ENCODE measurements around the gene SCFD2.

Gene SCFD2

DNA sequence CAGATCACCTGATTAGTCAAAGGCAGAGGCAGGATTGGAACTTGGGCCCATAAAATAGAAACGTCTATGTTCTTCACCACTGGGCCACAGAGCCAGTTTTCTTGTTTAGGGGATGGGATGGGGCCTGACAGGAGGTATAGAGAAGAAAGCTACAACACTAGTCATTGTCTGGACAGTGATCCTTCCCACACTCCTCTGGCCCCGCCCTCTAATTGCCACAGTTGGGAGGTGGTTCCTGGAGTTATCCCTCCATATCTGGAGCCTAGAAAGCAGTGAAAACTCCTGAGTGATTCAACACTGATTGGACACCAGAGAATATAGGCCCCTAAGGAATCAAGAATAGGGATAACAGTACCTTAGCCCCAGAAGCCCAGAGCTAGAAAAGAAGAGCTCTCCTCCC, 480.9 kb downstream of the SCFD2 start:
- Histone ChIP-seq H3K4me3 (replicated peaks; ENCODE audit: insufficient read depth, low read length) (no peak overlapping the region), H3K27me3 (ENCODE audit: insufficient read depth, poor library complexity, severe bottlenecking) (no peaks in the 10 kb centered on the region), H3K27ac (replicated peaks) (no peak overlapping the region)
- DNase-seq (ENCODE audit: low read depth in 1 of 2, low spot score in 1 of 2), result no peak
- no peak for TF ChIP-seq SPI1 (IDR thresholded peaks at IDR 0.05; ENCODE audit: borderline replicate concordance, low read depth)
- TF ChIP-seq, protein P1, sequence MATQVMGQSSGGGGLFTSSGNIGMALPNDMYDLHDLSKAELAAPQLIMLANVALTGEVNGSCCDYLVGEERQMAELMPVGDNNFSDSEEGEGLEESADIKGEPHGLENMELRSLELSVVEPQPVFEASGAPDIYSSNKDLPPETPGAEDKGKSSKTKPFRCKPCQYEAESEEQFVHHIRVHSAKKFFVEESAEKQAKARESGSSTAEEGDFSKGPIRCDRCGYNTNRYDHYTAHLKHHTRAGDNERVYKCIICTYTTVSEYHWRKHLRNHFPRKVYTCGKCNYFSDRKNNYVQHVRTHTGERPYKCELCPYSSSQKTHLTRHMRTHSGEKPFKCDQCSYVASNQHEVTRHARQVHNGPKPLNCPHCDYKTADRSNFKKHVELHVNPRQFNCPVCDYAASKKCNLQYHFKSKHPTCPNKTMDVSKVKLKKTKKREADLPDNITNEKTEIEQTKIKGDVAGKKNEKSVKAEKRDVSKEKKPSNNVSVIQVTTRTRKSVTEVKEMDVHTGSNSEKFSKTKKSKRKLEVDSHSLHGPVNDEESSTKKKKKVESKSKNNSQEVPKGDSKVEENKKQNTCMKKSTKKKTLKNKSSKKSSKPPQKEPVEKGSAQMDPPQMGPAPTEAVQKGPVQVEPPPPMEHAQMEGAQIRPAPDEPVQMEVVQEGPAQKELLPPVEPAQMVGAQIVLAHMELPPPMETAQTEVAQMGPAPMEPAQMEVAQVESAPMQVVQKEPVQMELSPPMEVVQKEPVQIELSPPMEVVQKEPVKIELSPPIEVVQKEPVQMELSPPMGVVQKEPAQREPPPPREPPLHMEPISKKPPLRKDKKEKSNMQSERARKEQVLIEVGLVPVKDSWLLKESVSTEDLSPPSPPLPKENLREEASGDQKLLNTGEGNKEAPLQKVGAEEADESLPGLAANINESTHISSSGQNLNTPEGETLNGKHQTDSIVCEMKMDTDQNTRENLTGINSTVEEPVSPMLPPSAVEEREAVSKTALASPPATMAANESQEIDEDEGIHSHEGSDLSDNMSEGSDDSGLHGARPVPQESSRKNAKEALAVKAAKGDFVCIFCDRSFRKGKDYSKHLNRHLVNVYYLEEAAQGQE (IDR thresholded peaks at IDR 0.05; ENCODE audit: insufficient replicate concordance, low read depth), result no peak
- TF ChIP-seq, protein P2, sequence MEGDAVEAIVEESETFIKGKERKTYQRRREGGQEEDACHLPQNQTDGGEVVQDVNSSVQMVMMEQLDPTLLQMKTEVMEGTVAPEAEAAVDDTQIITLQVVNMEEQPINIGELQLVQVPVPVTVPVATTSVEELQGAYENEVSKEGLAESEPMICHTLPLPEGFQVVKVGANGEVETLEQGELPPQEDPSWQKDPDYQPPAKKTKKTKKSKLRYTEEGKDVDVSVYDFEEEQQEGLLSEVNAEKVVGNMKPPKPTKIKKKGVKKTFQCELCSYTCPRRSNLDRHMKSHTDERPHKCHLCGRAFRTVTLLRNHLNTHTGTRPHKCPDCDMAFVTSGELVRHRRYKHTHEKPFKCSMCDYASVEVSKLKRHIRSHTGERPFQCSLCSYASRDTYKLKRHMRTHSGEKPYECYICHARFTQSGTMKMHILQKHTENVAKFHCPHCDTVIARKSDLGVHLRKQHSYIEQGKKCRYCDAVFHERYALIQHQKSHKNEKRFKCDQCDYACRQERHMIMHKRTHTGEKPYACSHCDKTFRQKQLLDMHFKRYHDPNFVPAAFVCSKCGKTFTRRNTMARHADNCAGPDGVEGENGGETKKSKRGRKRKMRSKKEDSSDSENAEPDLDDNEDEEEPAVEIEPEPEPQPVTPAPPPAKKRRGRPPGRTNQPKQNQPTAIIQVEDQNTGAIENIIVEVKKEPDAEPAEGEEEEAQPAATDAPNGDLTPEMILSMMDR (IDR thresholded peaks at IDR 0.05; ENCODE audit: insufficient read depth, low read length), result no peak
- no peak for TF ChIP-seq POLR2AphosphoS5 (IDR thresholded peaks at IDR 0.05; ENCODE audit: low read depth)
- no peak for TF ChIP-seq GABPA (IDR thresholded peaks at IDR 0.05; ENCODE audit: low read depth)

DNA sequence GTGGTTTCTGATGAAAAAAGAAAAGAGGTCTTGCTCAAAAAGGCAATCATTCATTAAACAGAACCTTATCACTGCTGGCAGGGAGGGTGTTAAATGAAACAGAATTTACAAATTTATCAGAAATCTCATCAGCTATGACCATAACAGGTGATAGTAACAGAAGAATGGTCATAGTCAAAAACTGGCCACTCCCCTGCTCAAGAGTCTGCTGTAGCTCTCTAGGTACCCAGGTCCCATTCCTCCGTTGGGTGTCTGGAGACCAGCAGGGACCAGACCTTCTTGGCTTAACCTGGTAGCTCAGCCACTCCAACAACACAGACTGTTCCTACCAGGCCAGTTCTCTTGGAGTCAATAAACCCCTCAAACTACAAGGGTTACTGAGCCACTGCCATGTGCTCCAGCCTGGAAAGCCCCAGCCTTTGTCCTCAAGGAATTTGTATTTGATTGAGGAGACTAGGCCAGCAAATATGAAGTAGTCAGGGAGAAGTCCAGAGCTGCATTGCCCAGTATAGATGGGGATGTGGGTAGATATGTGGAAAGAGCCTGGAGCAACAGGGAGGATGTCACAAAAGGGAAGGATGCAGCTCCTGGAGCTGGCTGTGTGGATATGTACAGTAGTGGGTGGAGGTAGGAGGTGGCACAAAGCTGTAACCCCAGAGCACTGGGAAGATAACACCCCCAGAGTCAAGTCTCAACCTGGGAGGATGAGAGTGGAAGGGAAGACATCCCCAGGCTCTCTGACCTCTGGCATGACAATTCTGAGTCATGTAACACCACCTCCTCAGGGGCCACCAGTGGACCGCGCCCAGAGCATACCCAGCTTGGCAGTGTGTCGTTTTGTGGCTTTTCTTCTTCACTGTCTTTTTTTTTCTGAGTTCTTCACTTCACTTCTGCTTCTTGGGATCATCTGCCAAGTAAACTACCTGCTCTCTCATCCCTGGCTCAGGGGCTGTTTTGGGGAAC, 481.9 kb downstream of the SCFD2 start:
- no peak for TF ChIP-seq SPI1 (IDR thresholded peaks at IDR 0.05; ENCODE audit: borderline replicate concordance, low read depth)
- no peak overlapping the region for H3K27ac ChIP-seq (replicated peaks)
- DNase-seq (ENCODE audit: low read depth in 1 of 2, low spot score in 1 of 2), result no peak
- no peak overlapping the region for H3K4me3 ChIP-seq (replicated peaks; ENCODE audit: insufficient read depth, low read length)
- H3K27me3 ChIP-seq (ENCODE audit: insufficient read depth, poor library complexity, severe bottlenecking), result no peaks in the 10 kb centered on the region

DNA sequence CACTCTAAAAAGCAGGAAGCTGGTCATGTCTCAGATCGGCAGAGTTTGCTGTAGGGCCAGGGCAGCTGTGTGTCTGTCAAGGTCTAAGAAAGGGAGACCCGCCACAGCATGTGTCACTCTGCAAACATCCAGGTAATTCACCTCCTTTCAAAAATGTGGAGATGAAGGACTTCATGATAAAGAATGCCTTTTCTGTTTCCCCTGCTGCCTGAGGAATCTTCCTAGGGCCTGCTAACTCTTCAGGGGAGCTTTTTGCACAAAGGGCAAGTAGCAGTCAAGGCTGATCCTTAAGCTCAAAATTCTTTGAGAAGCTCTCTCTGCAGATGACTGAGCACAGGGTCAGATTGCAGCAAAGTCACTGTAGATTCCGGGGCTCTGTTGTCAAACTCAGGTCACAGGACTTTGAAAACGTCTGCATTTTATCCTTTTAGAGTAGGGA, 482.7 kb downstream of the SCFD2 start:
- no peak overlapping the region for H3K4me3 ChIP-seq (replicated peaks; ENCODE audit: insufficient read depth, low read length)
- TF ChIP-seq SPI1 (IDR thresholded peaks at IDR 0.05; ENCODE audit: borderline replicate concordance, low read depth), result no peak
- TF ChIP-seq, protein P2 (IDR thresholded peaks at IDR 0.05; ENCODE audit: insufficient read depth, low read length), result no peak
- no peak for TF ChIP-seq GABPA (IDR thresholded peaks at IDR 0.05; ENCODE audit: low read depth)
- no peaks in the 10 kb centered on the region for H3K27me3 ChIP-seq (ENCODE audit: insufficient read depth, poor library complexity, severe bottlenecking)
- no peak overlapping the region for H3K27ac ChIP-seq (replicated peaks)
- DNase-seq (ENCODE audit: low read depth in 1 of 2, low spot score in 1 of 2), result no peak

DNA sequence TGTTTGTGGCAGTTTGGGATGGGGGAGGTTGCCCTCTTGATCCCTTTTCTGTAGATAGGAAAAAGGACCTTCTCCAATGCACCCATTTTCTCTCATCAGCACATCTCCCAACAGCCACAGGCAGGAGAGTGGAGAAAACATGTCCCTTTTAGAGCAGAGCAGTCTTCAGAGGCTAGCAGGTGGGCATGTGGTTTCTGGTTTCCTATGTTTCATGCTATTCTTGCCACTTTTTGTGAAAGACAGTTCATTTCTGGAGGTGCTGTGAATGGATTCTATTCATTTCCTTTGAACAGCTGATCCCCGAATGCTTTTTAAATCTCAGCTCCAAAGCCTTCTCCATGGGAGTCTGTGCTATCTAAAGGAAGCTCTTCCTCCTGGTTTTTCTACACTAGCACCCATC, 484.9 kb downstream of the SCFD2 start:
- Histone ChIP-seq H3K27me3 (ENCODE audit: insufficient read depth, poor library complexity, severe bottlenecking) (no peaks in the 10 kb centered on the region), H3K27ac (replicated peaks) (no peak overlapping the region), H3K4me3 (replicated peaks; ENCODE audit: insufficient read depth, low read length) (no peak overlapping the region)
- no peak for DNase-seq (ENCODE audit: low read depth in 1 of 2, low spot score in 1 of 2)
- TF ChIP-seq SPI1 (IDR thresholded peaks at IDR 0.05; ENCODE audit: borderline replicate concordance, low read depth) (no peak), GABPA (IDR thresholded peaks at IDR 0.05; ENCODE audit: low read depth) (no peak), POLR2AphosphoS5 (IDR thresholded peaks at IDR 0.05; ENCODE audit: low read depth) (no peak)
- TF ChIP-seq, protein P2 (IDR thresholded peaks at IDR 0.05; ENCODE audit: insufficient read depth, low read length), result no peak
- TF ChIP-seq, protein P1 (IDR thresholded peaks at IDR 0.05; ENCODE audit: insufficient replicate concordance, low read depth), result no peak

Measured in HL-60 (cell line).